ENCODE data around the gene CCK.

Gene CCK

GRCh38 chr3:42267878-42268277, 1.9 kb upstream of the CCK start:
- DNase-seq = no peak

GRCh38 chr3:42265059-42265991, 660 bp downstream of the CCK start:
- no peak for DNase-seq

GRCh38 chr3:42264399-42265058, 1.5 kb downstream of the CCK start:
- DNase-seq = peak in 3 of 4 experiments; percentile 6 to 19 (median 7)

GRCh38 chr3:42263354-42264346, 2.3 kb downstream of the CCK start:
- no peak for DNase-seq

GRCh38 chr3:42262525-42262924, 3.5 kb downstream of the CCK start:
- DNase-seq = no peak

GRCh38 chr3:42257007-42257406, 9.0 kb downstream of the CCK start:
- DNase-seq = no peak

- DNase-seq = no peak
These were observed 9.7 kb downstream of the CCK start for GRCh38 chr3:42256135-42256819.

GRCh38 chr3:42254566-42254965, 11.4 kb downstream of the CCK start:
- no peak for DNase-seq

GRCh38 chr3:42250761-42251160, 15.2 kb downstream of the CCK start:
- DNase-seq = no peak

GRCh38 chr3:42247576-42248027, 18.4 kb downstream of the CCK start:
- peak; percentile 67 to 80 (median 72) for DNase-seq

- no peak for DNase-seq
These were observed 19.9 kb downstream of the CCK start for GRCh38 chr3:42246091-42246490.

- DNase-seq = no peak
These were observed 29.4 kb downstream of the CCK start for GRCh38 chr3:42236611-42237010.

- no peak for DNase-seq
These were observed 30.5 kb downstream of the CCK start for GRCh38 chr3:42235532-42235931.

- no peak for DNase-seq
These were observed 35.1 kb downstream of the CCK start for GRCh38 chr3:42230860-42231259.

GRCh38 chr3:42229942-42230688, 35.9 kb downstream of the CCK start:
- DNase-seq = peak; percentile 35 to 55 (median 42)

GRCh38 chr3:42229266-42229941, 36.6 kb downstream of the CCK start:
- no peak for DNase-seq

- DNase-seq = no peak
These were observed 37.2 kb downstream of the CCK start for GRCh38 chr3:42228796-42229195.

GRCh38 chr3:42226470-42227425, 39.2 kb downstream of the CCK start:
- no peak for DNase-seq

All from suppressor macrophage (primary cell).